ENCODE data around the gene RIF1. TPM values are rescaled to one million over a fixed set of nuclear protein-coding genes. Genes with fewer than 3 reads are reported as not detected.
A peak's percentile ranks its signal among the peaks of the same experiment; 100 is the strongest.

The RIF1 gene
- total and polyA plus RNA-seq, 9 of the 15 experiments (the other 6 are each of a cell fraction or from before 2014, with no cell fraction given), result 11.0 to 109 (median 44.2) TPM

GRCh38 chr2:151394509-151394908 lies 15.2 kb upstream of the RIF1 start:
- Histone ChIP-seq H3K27me3 (ENCODE audit: control insufficient read depth in 2 of 2, insufficient read depth in 2 of 2, low read length in 2 of 2) (no peaks in the 10 kb centered on the region), H3K79me2 (ENCODE audit: control insufficient read depth, insufficient read depth, low read length) (no peaks in the 10 kb centered on the region), H3K9me1 (ENCODE audit: control insufficient read depth, insufficient read depth, low read length) (no peaks in the 10 kb centered on the region), H3K4me2 (ENCODE audit: insufficient read depth, low read length) (no peak overlapping the region), H3K4me1 (replicated peaks in 1 of 2; ENCODE audit: control insufficient read depth in 2 of 2, insufficient read depth in 2 of 2, low read length in 2 of 2) (no peaks in the 10 kb centered on the region; a peak in 1 of 5 replicates), H2AFZ (ENCODE audit: low read depth, low read length) (no peak overlapping the region), H3K36me3 (ENCODE audit: control insufficient read depth, insufficient read depth, low read length) (no peaks in the 10 kb centered on the region), H3K9me3 (replicated peaks; ENCODE audit: control insufficient read depth, insufficient read depth, low read depth, low read length) (no peaks in the 10 kb centered on the region), H3K4me3 (no peak overlapping the region), H4K20me1 (replicated peaks; ENCODE audit: control insufficient read depth, insufficient read depth, low read length) (no peaks in the 10 kb centered on the region), H3K9ac (ENCODE audit: insufficient read depth in 1 of 2, low read depth in 2 of 2, low read length in 2 of 2) (no peak overlapping the region), H3K27ac (ENCODE audit: extremely low read depth, low read depth, low read length) (no peak overlapping the region)
- in situ Hi-C loops (cut with MboI) (no loop called here), intact Hi-C loops (cut with micrococcal nuclease) (no loop called here)
- POLR2A ChIA-PET, result no interaction called here
- FAIRE-seq (no peak), ATAC-seq (no peak), DNase-seq (ENCODE audit: extremely low read depth in 1 of 4, low spot score in 3 of 4) (no peak)
- CTCF ChIA-PET (ENCODE audit: low intra/inter-chr PET ratio), result no interaction called here
- TF ChIP-seq RBM25 (IDR thresholded peaks at IDR 0.05; ENCODE audit: low read depth, low read length, severe bottlenecking) (peak; percentile 76), FOSL1 (tag; conservative IDR thresholded peaks at IDR 0.05) (no peak), NCOA1 (IDR thresholded peaks at IDR 0.05; ENCODE audit: low read depth) (no peak), ZNF146 (CRISPR knock-in tag; IDR thresholded peaks at IDR 0.05; ENCODE audit: unreplicated experiment) (peak; percentile 84)
- no TSS peak for BruUV-seq (replicated peaks)
- WGBS (ENCODE audit: insufficient coverage, low coverage, missing lambda C conversion rate), result 69% methylated on average over 4 of the region's 4 CpGs

- Histone ChIP-seq H3K27ac (ENCODE audit: extremely low read depth, low read depth, low read length) (peak overlapping the region; percentile 31; the same call in 2 of the 3 replicates), H3K9me1 (ENCODE audit: control insufficient read depth, insufficient read depth, low read length) (no peaks in the 10 kb centered on the region), H4K20me1 (replicated peaks; ENCODE audit: control insufficient read depth, insufficient read depth, low read length) (no peaks in the 10 kb centered on the region), H2AFZ (ENCODE audit: low read depth, low read length) (peak overlapping the region; percentile 48), H3K4me2 (ENCODE audit: insufficient read depth, low read length) (no peak overlapping the region), H3K27me3 (ENCODE audit: control insufficient read depth in 2 of 2, insufficient read depth in 2 of 2, low read length in 2 of 2) (no peaks in the 10 kb centered on the region), H3K79me2 (ENCODE audit: control insufficient read depth, insufficient read depth, low read length) (no peaks in the 10 kb centered on the region), H3K9ac (ENCODE audit: insufficient read depth in 1 of 2, low read depth in 2 of 2, low read length in 2 of 2) (no peak overlapping the region), H3K9me3 (replicated peaks; ENCODE audit: control insufficient read depth, insufficient read depth, low read depth, low read length) (no peaks in the 10 kb centered on the region), H3K4me1 (replicated peaks in 1 of 2; ENCODE audit: control insufficient read depth in 2 of 2, insufficient read depth in 2 of 2, low read length in 2 of 2) (peaks cover 0 to 3% of the 10 kb centered on the region in 2 experiments; a peak in 1 of 5 replicates), H3K36me3 (ENCODE audit: control insufficient read depth, insufficient read depth, low read length) (no peaks in the 10 kb centered on the region), H3K4me3 (no peak overlapping the region)
- ChIA-PET POLR2A (interaction anchor here (1.0 kb wide), 1 partner anchor 13 kb away, joined by 4 read pairs; no protein-coding TSS in a partner anchor), CTCF (ENCODE audit: low intra/inter-chr PET ratio) (no interaction called here)
- 29% methylated on average over 4 of the region's 4 CpGs for WGBS (ENCODE audit: insufficient coverage, low coverage, missing lambda C conversion rate)
- in situ Hi-C loops (cut with MboI) (no loop called here), intact Hi-C loops (cut with micrococcal nuclease) (no loop called here)
- FAIRE-seq (peak; percentile 6), DNase-seq (ENCODE audit: extremely low read depth in 1 of 4, low spot score in 3 of 4) (peak; percentile 29 to 56 (median 43)), ATAC-seq (peak; percentile 77)
- BruUV-seq (replicated peaks), result no TSS peak
- TF ChIP-seq ELF1 (tag; IDR thresholded peaks at IDR 0.05) (no peak), ZSCAN32 (CRISPR knock-in tag; IDR thresholded peaks at IDR 0.05) (no peak), COPS2 (conservative IDR thresholded peaks at IDR 0.05) (0 out of 2 replicates have a peak, but pooled peaks have one; percentile 66)
- TF ChIP-seq, protein P1, sequence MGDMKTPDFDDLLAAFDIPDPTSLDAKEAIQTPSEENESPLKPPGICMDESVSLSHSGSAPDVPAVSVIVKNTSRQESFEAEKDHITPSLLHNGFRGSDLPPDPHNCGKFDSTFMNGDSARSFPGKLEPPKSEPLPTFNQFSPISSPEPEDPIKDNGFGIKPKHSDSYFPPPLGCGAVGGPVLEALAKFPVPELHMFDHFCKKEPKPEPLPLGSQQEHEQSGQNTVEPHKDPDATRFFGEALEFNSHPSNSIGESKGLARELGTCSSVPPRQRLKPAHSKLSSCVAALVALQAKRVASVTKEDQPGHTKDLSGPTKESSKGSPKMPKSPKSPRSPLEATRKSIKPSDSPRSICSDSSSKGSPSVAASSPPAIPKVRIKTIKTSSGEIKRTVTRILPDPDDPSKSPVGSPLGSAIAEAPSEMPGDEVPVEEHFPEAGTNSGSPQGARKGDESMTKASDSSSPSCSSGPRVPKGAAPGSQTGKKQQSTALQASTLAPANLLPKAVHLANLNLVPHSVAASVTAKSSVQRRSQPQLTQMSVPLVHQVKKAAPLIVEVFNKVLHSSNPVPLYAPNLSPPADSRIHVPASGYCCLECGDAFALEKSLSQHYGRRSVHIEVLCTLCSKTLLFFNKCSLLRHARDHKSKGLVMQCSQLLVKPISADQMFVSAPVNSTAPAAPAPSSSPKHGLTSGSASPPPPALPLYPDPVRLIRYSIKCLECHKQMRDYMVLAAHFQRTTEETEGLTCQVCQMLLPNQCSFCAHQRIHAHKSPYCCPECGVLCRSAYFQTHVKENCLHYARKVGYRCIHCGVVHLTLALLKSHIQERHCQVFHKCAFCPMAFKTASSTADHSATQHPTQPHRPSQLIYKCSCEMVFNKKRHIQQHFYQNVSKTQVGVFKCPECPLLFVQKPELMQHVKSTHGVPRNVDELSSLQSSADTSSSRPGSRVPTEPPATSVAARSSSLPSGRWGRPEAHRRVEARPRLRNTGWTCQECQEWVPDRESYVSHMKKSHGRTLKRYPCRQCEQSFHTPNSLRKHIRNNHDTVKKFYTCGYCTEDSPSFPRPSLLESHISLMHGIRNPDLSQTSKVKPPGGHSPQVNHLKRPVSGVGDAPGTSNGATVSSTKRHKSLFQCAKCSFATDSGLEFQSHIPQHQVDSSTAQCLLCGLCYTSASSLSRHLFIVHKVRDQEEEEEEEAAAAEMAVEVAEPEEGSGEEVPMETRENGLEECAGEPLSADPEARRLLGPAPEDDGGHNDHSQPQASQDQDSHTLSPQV (IDR thresholded peaks at IDR 0.05), result 0 out of 2 replicates have a peak, but pooled peaks have one; percentile 57
- TF ChIP-seq, protein P2, sequence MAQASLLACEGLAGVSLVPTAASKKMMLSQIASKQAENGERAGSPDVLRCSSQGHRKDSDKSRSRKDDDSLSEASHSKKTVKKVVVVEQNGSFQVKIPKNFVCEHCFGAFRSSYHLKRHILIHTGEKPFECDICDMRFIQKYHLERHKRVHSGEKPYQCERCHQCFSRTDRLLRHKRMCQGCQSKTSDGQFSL (CRISPR knock-in tag; IDR thresholded peaks at IDR 0.05), result no peak
- TF ChIP-seq, protein P2 (tag; IDR thresholded peaks at IDR 0.05), result peak in 1 of 2 experiments; percentile 72; a peak in 2 of 4 replicates
Measured at GRCh38 chr2:151395509-151396374, 14.0 kb upstream of the RIF1 start.

Measured in K562 (cell line).